PC-3 (cell line): ENCODE results near the gene CRHR2. TPM values are rescaled to one million over a fixed set of nuclear protein-coding genes. Genes with fewer than 3 reads are reported as not detected.

Experiments
- ATAC-seq: fragments of 200-7000 bp; cut with Tn5 transposase; 2 replicates; pipeline ENCODE4 v1.9.1; 2020; ENCODE audit warnings: mild to moderate bottlenecking, moderate library complexity
- BruUV-seq: library from RNA; stranded (reverse); fragments of 400-500 nt; replicated peaks from 2 replicates; lab custom pipeline; 2021; lab: Mats Ljungman, UMichigan
- CTCF ChIA-PET: fragments of 300-600 bp; sonication (Branson Sonifier 250); formaldehyde crosslinking; loops from one replicate; lab custom pipeline; 2022; ENCODE audit warnings: antibody characterized with exemption; lab: Charles Lee
- POLR2A ChIA-PET: fragments of 300-600 bp; sonication (Branson Sonifier 250); formaldehyde crosslinking; loops from one replicate; lab custom pipeline; 2022; ENCODE audit warnings: antibody characterized with exemption; ENCODE audit not compliant: unreplicated experiment; lab: Charles Lee
- DNase-seq: peaks from one replicate; pipeline ENCODE4 v3.0.0-alpha.2; 2015
- H2AFZ ChIP-seq: fragments of 300-600 bp; sonication (generic); 2 replicates; pipeline ENCODE4 v1.6.0; 2016; ENCODE audit warnings: antibody characterized with exemption, low read length
- H3F3A ChIP-seq: fragments of 300-600 bp; sonication (generic); one replicate; pipeline ENCODE4 v1.6.0; 2017; ENCODE audit warnings: antibody characterized with exemption, low read length, control low read depth, mild to moderate bottlenecking; ENCODE audit not compliant: unreplicated experiment
- H3K27ac ChIP-seq: fragments of 300-600 bp; sonication (generic); 2 replicates; pipeline ENCODE4 v1.5.1; 2016; ENCODE audit warnings: mild to moderate bottlenecking, low read length
- H3K27me3 ChIP-seq: fragments of 300-600 bp; sonication (generic); 2 replicates; pipeline ENCODE4 v1.6.1; 2016; ENCODE audit warnings: low read length, mixed read lengths
- H3K36me3 ChIP-seq: fragments of 300-600 bp; sonication (generic); 2 replicates; pipeline ENCODE4 v1.6.1; 2016; ENCODE audit warnings: low read depth, mixed run types, low read length, mixed read lengths
- H3K4me1 ChIP-seq: fragments of 300-600 bp; sonication (generic); 2 replicates; pipeline ENCODE4 v1.5.1; 2016; ENCODE audit warnings: low read length; ENCODE audit not compliant: insufficient read depth
- H3K4me2 ChIP-seq: fragments of 300-600 bp; sonication (generic); 2 replicates; pipeline ENCODE4 v1.6.0; 2016; ENCODE audit warnings: low read length
- H3K4me3 ChIP-seq: fragments of 300-600 bp; sonication (generic); 2 replicates; pipeline ENCODE4 v1.5.1; 2016; ENCODE audit warnings: mild to moderate bottlenecking, low read length, mixed read lengths
- H3K79me2 ChIP-seq: fragments of 300-600 bp; sonication (generic); 2 replicates; pipeline ENCODE4 v1.6.1; 2017; ENCODE audit warnings: low read length, mixed read lengths
- H3K9ac ChIP-seq: fragments of 300-600 bp; sonication (generic); 2 replicates; pipeline ENCODE4 v1.6.0; 2016; ENCODE audit warnings: mild to moderate bottlenecking, low read length
- H3K9me2 ChIP-seq: fragments of 300-600 bp; sonication (generic); replicated peaks from 2 replicates; pipeline ENCODE4 v1.6.1; 2016; ENCODE audit warnings: mixed run types, low read length, mixed read lengths
- H3K9me3 ChIP-seq: fragments of 300-600 bp; sonication (generic); 2 replicates; pipeline ENCODE4 v1.6.1; 2016; ENCODE audit warnings: low read length, mixed read lengths
- H4K20me1 ChIP-seq: fragments of 300-600 bp; sonication (generic); 2 replicates; pipeline ENCODE4 v1.6.1; 2016; ENCODE audit warnings: low read length, mixed read lengths
- EZH2 ChIP-seq: fragments of 300-600 bp; sonication (generic); IDR thresholded peaks from one replicate; pipeline ENCODE4 v1.6.1; 2017; ENCODE audit warnings: antibody characterized with exemption, mild to moderate bottlenecking, low read length; ENCODE audit not compliant: unreplicated experiment
- EZH2phosphoT487 ChIP-seq: fragments of 300-600 bp; sonication (generic); IDR thresholded peaks from 2 replicates; pipeline ENCODE4 v1.6.1; 2018; ENCODE audit warnings: mild to moderate bottlenecking, antibody characterized with exemption, low read length, borderline replicate concordance
- intact Hi-C: fragments of 100-400 bp; cut with micrococcal nuclease; formaldehyde crosslinking; loops from 2 replicates; pipeline ENCODE4 v1.9.0; 2023
- total RNA-seq: library from RNA; depleted of rRNA; stranded (reverse); fragments of >200 nt; gene quantifications from 2 replicates; pipeline ENCODE4 v1.2.3, GENCODE V29; 2014
- TF ChIP-seq, protein P1 (sequence below): fragments of 300-600 bp; sonication (generic); conservative IDR thresholded peaks from 2 replicates; pipeline ENCODE4 v1.5.1; 2017; ENCODE audit warnings: antibody characterized with exemption, low read depth, mild to moderate bottlenecking, low read length

Gene CRHR2
- total RNA-seq, 1 experiment from 2014 or later = not detected

DNA sequence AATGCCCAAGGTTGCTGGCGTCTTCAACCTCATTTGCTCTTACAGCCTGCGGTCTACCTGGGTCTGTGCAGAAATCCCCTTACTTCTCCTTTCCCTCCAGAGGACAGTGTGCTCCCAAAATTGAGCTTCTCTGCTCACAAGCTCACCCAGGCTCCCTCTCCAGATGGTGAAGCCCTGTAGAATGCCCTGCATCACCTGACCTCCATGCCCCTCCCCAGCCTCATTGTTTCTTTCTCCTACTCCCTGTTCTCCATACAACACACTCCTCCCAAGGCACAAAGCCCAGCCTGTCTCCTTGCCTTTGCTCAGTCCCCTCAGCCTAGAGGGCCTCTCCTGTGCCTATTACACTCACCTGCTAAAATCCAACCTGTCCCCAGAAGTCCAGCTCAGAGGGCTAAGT is 3.5 kb downstream of the CRHR2 start:
- H4K20me1 ChIP-seq = no peaks in the 10 kb centered on the region
- H3K4me3 ChIP-seq = no peak overlapping the region
- BruUV-seq = no TSS peak
- intact Hi-C loops = no loop called here
- TF ChIP-seq, protein P1, sequence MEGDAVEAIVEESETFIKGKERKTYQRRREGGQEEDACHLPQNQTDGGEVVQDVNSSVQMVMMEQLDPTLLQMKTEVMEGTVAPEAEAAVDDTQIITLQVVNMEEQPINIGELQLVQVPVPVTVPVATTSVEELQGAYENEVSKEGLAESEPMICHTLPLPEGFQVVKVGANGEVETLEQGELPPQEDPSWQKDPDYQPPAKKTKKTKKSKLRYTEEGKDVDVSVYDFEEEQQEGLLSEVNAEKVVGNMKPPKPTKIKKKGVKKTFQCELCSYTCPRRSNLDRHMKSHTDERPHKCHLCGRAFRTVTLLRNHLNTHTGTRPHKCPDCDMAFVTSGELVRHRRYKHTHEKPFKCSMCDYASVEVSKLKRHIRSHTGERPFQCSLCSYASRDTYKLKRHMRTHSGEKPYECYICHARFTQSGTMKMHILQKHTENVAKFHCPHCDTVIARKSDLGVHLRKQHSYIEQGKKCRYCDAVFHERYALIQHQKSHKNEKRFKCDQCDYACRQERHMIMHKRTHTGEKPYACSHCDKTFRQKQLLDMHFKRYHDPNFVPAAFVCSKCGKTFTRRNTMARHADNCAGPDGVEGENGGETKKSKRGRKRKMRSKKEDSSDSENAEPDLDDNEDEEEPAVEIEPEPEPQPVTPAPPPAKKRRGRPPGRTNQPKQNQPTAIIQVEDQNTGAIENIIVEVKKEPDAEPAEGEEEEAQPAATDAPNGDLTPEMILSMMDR = no peak
- TF ChIP-seq EZH2phosphoT487 (no peak), EZH2 (no peak)
- no peaks in the 10 kb centered on the region for H3K4me1 ChIP-seq
- ChIA-PET POLR2A (no interaction called here), CTCF (no interaction called here)
- peaks cover 34% of the 10 kb centered on the region for H3K27me3 ChIP-seq
- no peaks in the 10 kb centered on the region for H3K9me3 ChIP-seq
- ATAC-seq = no peak
- H3K4me2 ChIP-seq = no peak overlapping the region
- no peak overlapping the region for H3K27ac ChIP-seq
- no peaks in the 10 kb centered on the region for H3K79me2 ChIP-seq
- no peak overlapping the region for H2AFZ ChIP-seq
- H3K36me3 ChIP-seq = no peaks in the 10 kb centered on the region
- DNase-seq = no peak
- no peak overlapping the region for H3K9ac ChIP-seq
- no peaks in the 10 kb centered on the region for H3F3A ChIP-seq
- no peaks in the 10 kb centered on the region for H3K9me2 ChIP-seq

DNA sequence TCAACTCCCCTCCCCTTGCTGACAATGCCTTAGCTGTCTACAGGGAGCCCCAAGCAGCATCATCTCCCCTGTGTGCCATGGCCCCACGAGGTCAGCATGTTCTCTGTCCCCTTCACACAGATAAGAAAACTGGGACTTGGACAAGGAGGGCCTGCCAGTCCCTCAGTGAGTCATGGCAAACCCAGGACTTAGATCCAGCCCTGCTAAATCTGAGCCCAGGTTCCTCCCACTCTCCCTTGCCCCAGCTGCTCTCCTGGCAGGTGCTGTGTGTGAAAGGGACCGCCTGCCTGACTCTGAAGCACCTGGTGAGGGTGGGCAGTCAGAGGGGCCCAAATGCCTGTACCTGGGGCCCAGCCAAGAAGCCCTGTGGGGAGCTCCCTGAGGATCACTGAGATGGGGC is 7.4 kb downstream of the CRHR2 start:
- intact Hi-C loops = no loop called here
- H3K9me3 ChIP-seq = no peaks in the 10 kb centered on the region
- no peak overlapping the region for H3K27ac ChIP-seq
- no peak for DNase-seq
- ChIA-PET CTCF (no interaction called here), POLR2A (no interaction called here)
- ATAC-seq = no peak
- TF ChIP-seq EZH2phosphoT487 = no peak
- no peaks in the 10 kb centered on the region for H4K20me1 ChIP-seq
- H3K4me3 ChIP-seq = no peak overlapping the region
- no peaks in the 10 kb centered on the region for H3K4me1 ChIP-seq
- H3K27me3 ChIP-seq = peaks cover 26% of the 10 kb centered on the region
- H3K4me2 ChIP-seq = no peak overlapping the region
- no peaks in the 10 kb centered on the region for H3K36me3 ChIP-seq
- no peaks in the 10 kb centered on the region for H3F3A ChIP-seq
- no peak overlapping the region for H2AFZ ChIP-seq
- no TSS peak for BruUV-seq
- no peaks in the 10 kb centered on the region for H3K79me2 ChIP-seq
- H3K9ac ChIP-seq = no peak overlapping the region
- no peaks in the 10 kb centered on the region for H3K9me2 ChIP-seq

DNA sequence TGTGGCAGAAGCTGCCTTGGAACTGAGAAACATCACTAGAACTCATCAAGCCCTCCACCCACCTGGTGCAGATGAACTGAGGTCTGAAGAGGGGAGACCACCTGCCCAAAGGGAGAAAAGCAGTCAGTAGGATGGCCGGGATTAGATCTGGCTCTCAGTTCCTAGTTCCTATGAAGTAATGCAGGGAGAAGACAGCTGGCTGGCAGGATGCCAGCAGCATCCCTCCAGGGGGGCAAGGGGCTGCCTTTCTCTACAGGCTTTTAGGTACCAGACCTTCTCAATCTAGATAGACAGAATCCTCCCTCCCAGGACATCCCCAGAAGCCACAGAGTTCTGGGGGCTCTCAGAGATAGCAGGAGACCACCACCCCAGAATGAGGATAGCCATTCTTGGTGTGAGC is 7.8 kb downstream of the CRHR2 start:
- TF ChIP-seq EZH2 = no peak
- no peak for TF ChIP-seq EZH2phosphoT487
- TF ChIP-seq, protein P1 = no peak
- Histone ChIP-seq H4K20me1 (no peaks in the 10 kb centered on the region), H2AFZ (no peak overlapping the region), H3K27ac (no peak overlapping the region), H3K4me2 (no peak overlapping the region), H3K4me3 (no peak overlapping the region), H3K9me2 (no peaks in the 10 kb centered on the region), H3K79me2 (no peaks in the 10 kb centered on the region), H3F3A (no peaks in the 10 kb centered on the region), H3K4me1 (no peaks in the 10 kb centered on the region), H3K9ac (no peak overlapping the region), H3K9me3 (no peaks in the 10 kb centered on the region), H3K36me3 (no peaks in the 10 kb centered on the region), H3K27me3 (peaks cover 22% of the 10 kb centered on the region)
- ATAC-seq (no peak), DNase-seq (no peak)
- intact Hi-C loops = no loop called here
- BruUV-seq = no TSS peak
- CTCF ChIA-PET = no interaction called here
- POLR2A ChIA-PET = no interaction called here
